ENCODE results near the gene TMEM121B. TPM values are rescaled to one million over a fixed set of nuclear protein-coding genes. Genes with fewer than 3 reads are reported as not detected.

Gene TMEM121B
- total RNA-seq, 4 donors from 2014 or later: 0.17 to 0.29 (median 0.24) TPM

- no peaks in the 10 kb centered on the region for H3K4me1 ChIP-seq
- H3K27me3 ChIP-seq: no peaks in the 10 kb centered on the region
- ATAC-seq (no peak), DNase-seq (no peak)
- no peak for TF ChIP-seq CTCF (IDR thresholded peaks at IDR 0.05 in 4 of 5, conservative IDR thresholded peaks at IDR 0.05 in 1 of 5)
- no peak for TF ChIP-seq POLR2A (IDR thresholded peaks at IDR 0.05)
- intact Hi-C loops (cut with DNase I; ENCODE audit: low total_unique reads): no loop called here
- no peak overlapping the region for H3K27ac ChIP-seq
- no peaks in the 10 kb centered on the region for H3K9me3 ChIP-seq
- H3K4me3 ChIP-seq: no peak overlapping the region
- peaks cover 0 to 25% of the 10 kb centered on the region in 2 donors for H3K36me3 ChIP-seq
- in situ Hi-C loops (cut with MboI; ENCODE audit: low sequenced_read_pairs in 4 of 4): no loop called here
Measured at GRCh38 chr22:17100621-17101020, 20.5 kb downstream of the TMEM121B start.

- in situ Hi-C loops (cut with MboI; ENCODE audit: low sequenced_read_pairs in 4 of 4): no loop called here
- Histone ChIP-seq H3K36me3 (peaks cover 0 to 25% of the 10 kb centered on the region in 2 donors), H3K4me1 (no peaks in the 10 kb centered on the region), H3K4me3 (no peak overlapping the region), H3K9me3 (no peaks in the 10 kb centered on the region), H3K27ac (no peak overlapping the region), H3K27me3 (no peaks in the 10 kb centered on the region)
- intact Hi-C loops (cut with DNase I; ENCODE audit: low total_unique reads): no loop called here
- DNase-seq (no peak), ATAC-seq (peak in 1 of 2 donors; percentile 14)
- TF ChIP-seq POLR2A (IDR thresholded peaks at IDR 0.05) (no peak), CTCF (IDR thresholded peaks at IDR 0.05 in 4 of 5, conservative IDR thresholded peaks at IDR 0.05 in 1 of 5) (no peak)
Measured at GRCh38 chr22:17098379-17098819, 22.8 kb downstream of the TMEM121B start.

GRCh38 chr22:17097701-17098100 lies 23.5 kb downstream of the TMEM121B start:
- ATAC-seq (no peak), DNase-seq (no peak)
- in situ Hi-C loops (cut with MboI; ENCODE audit: low sequenced_read_pairs in 4 of 4): no loop called here
- Histone ChIP-seq H3K9me3 (no peaks in the 10 kb centered on the region), H3K4me1 (no peaks in the 10 kb centered on the region), H3K27me3 (no peaks in the 10 kb centered on the region), H3K27ac (no peak overlapping the region), H3K4me3 (no peak overlapping the region), H3K36me3 (peaks cover 0 to 25% of the 10 kb centered on the region in 2 donors)
- intact Hi-C loops (cut with DNase I; ENCODE audit: low total_unique reads): no loop called here
- TF ChIP-seq CTCF (IDR thresholded peaks at IDR 0.05 in 4 of 5, conservative IDR thresholded peaks at IDR 0.05 in 1 of 5) (no peak), POLR2A (IDR thresholded peaks at IDR 0.05) (no peak)

- Histone ChIP-seq H3K36me3 (peaks cover 0 to 19% of the 10 kb centered on the region in 2 donors), H3K9me3 (no peaks in the 10 kb centered on the region), H3K27me3 (no peaks in the 10 kb centered on the region), H3K27ac (no peak overlapping the region), H3K4me3 (no peak overlapping the region), H3K4me1 (no peaks in the 10 kb centered on the region)
- intact Hi-C loops (cut with DNase I; ENCODE audit: low total_unique reads) (no loop called here), in situ Hi-C loops (cut with MboI; ENCODE audit: low sequenced_read_pairs in 4 of 4) (no loop called here)
- no peak for DNase-seq
- no peak for ATAC-seq
- TF ChIP-seq POLR2A (IDR thresholded peaks at IDR 0.05) (no peak), CTCF (IDR thresholded peaks at IDR 0.05 in 4 of 5, conservative IDR thresholded peaks at IDR 0.05 in 1 of 5) (no peak)
Measured at GRCh38 chr22:17097062-17097461, 24.1 kb downstream of the TMEM121B start.

- H3K4me1 ChIP-seq: no peaks in the 10 kb centered on the region
- H3K27me3 ChIP-seq: no peaks in the 10 kb centered on the region
- H3K4me3 ChIP-seq: no peak overlapping the region
- H3K27ac ChIP-seq: no peak overlapping the region
- ATAC-seq (no peak), DNase-seq (no peak)
- H3K9me3 ChIP-seq: no peaks in the 10 kb centered on the region
- in situ Hi-C loops (cut with MboI; ENCODE audit: low sequenced_read_pairs in 4 of 4) (no loop called here), intact Hi-C loops (cut with DNase I; ENCODE audit: low total_unique reads) (no loop called here)
- TF ChIP-seq POLR2A (IDR thresholded peaks at IDR 0.05): no peak
- TF ChIP-seq CTCF (IDR thresholded peaks at IDR 0.05 in 4 of 5, conservative IDR thresholded peaks at IDR 0.05 in 1 of 5): no peak
- H3K36me3 ChIP-seq: peaks cover 0 to 10% of the 10 kb centered on the region in 2 donors
Measured at GRCh38 chr22:17096071-17096470, 25.1 kb downstream of the TMEM121B start.
